NB4 (cell line): ENCODE measurements around the gene NRDC.

Experiments
- TF ChIP-seq, protein P1 (sequence below): IDR thresholded peaks from one replicate; pipeline ENCODE4 v1.5.1; 2012; ENCODE audit warnings: low read depth, low read length
- TF ChIP-seq, protein P2 (sequence below): IDR thresholded peaks from 2 replicates; pipeline ENCODE4 v1.6.1; 2011; ENCODE audit warnings: low read depth, low read length

DNA sequence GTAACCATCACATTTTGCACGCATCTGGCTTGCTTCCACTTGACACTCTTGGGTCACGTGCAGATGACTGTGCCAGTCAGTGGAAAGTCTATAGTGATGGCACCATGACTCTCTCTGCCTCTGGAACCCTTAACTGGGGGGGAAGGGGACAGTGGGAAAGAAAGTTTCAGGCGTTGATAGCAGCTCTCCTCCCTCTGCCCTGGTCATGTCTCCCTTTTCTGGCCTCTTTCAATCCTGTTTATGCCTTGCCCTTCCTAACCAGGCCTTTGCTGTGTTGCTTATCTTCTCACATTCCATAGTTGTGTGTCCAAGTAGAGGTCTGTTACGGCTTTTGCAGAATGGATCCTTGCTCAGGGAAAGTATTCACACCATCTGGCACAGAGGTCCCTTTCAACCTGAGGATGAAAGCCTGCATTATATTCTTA lies 93.5 kb downstream of the NRDC start:
- TF ChIP-seq, protein P1, sequence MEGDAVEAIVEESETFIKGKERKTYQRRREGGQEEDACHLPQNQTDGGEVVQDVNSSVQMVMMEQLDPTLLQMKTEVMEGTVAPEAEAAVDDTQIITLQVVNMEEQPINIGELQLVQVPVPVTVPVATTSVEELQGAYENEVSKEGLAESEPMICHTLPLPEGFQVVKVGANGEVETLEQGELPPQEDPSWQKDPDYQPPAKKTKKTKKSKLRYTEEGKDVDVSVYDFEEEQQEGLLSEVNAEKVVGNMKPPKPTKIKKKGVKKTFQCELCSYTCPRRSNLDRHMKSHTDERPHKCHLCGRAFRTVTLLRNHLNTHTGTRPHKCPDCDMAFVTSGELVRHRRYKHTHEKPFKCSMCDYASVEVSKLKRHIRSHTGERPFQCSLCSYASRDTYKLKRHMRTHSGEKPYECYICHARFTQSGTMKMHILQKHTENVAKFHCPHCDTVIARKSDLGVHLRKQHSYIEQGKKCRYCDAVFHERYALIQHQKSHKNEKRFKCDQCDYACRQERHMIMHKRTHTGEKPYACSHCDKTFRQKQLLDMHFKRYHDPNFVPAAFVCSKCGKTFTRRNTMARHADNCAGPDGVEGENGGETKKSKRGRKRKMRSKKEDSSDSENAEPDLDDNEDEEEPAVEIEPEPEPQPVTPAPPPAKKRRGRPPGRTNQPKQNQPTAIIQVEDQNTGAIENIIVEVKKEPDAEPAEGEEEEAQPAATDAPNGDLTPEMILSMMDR: no peak
- TF ChIP-seq, protein P2, sequence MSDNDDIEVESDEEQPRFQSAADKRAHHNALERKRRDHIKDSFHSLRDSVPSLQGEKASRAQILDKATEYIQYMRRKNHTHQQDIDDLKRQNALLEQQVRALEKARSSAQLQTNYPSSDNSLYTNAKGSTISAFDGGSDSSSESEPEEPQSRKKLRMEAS: no peak
